K562 (cell line): Measurements from ENCODE around the gene ST3GAL5. TPM values are rescaled to one million over a fixed set of nuclear protein-coding genes. Genes with fewer than 3 reads are reported as not detected.
A peak's percentile ranks its signal among the peaks of the same experiment; 100 is the strongest.

Experiments used
- ATF4 ChIP-seq: fragments of 450-650 bp; formaldehyde crosslinking; IDR thresholded peaks from 2 replicates; pipeline ENCODE4 v1.4.0; 2022; ENCODE audit warnings: mild to moderate bottlenecking, moderate library complexity
- CEBPG ChIP-seq, 3 experiments: fragments of 200-800 bp in 1 of 3; sonication (Bioruptor generic) in 1 of 3; sonication (generic) in 1 of 3; formaldehyde crosslinking in 1 of 3; IDR thresholded peaks in 2 of 3; conservative IDR thresholded peaks in 1 of 3; 2 replicates each; pipeline versions ENCODE4 v1.6.1 to v1.8.0; 2016 to 2022; ENCODE audit warnings: missing compliant biosample characterization in 2 of 3, missing genetic modification characterization in 2 of 3, mild to moderate bottlenecking in 1 of 3, missing genetic modification reagents in 1 of 3
- CREB5 ChIP-seq: fragments of 250-450 bp; sonication (Bioruptor Pico); IDR thresholded peaks from 2 replicates; pipeline ENCODE4 v1.5.0; 2020; ENCODE audit warnings: mild to moderate bottlenecking
- ELF2 ChIP-seq: fragments of 250-450 bp; sonication (Bioruptor Pico); IDR thresholded peaks from 2 replicates; pipeline ENCODE4 v1.5.0; 2021; ENCODE audit warnings: mild to moderate bottlenecking
- EP300 ChIP-seq: IDR thresholded peaks from 2 replicates; pipeline ENCODE4 v1.6.1; 2012; ENCODE audit warnings: low read length, improper control_type of control experiment
- HOMEZ ChIP-seq: fragments of 250-450 bp; sonication (Bioruptor Pico); IDR thresholded peaks from 2 replicates; pipeline ENCODE4 v1.4.0; 2020; ENCODE audit warnings: mild to moderate bottlenecking, moderate library complexity
- HSF4 ChIP-seq: fragments of 250-450 bp; sonication (Bioruptor Pico); IDR thresholded peaks from 2 replicates; pipeline ENCODE4 v2.1.2; 2022; ENCODE audit warnings: mild to moderate bottlenecking, moderate library complexity, borderline replicate concordance
- JUND ChIP-seq, 2 experiments: IDR thresholded peaks; 2 replicates in 1 of 2; 3 replicates in 1 of 2; pipeline ENCODE4 v1.6.1; 2011; ENCODE audit warnings: borderline replicate concordance in 2 of 2, low read depth in 2 of 2, low read length in 2 of 2, improper control_type of control experiment in 1 of 2, missing biosample characterization in 1 of 2, missing genetic modification characterization in 1 of 2, missing genetic modification reagents in 1 of 2
- MEIS2 ChIP-seq: fragments of 450-650 bp; IDR thresholded peaks from 2 replicates; pipeline ENCODE4 v1.6.1; 2014; ENCODE audit warnings: mild to moderate bottlenecking; ENCODE audit not compliant: partially characterized antibody
- PHB2 ChIP-seq: fragments of 450-650 bp; IDR thresholded peaks from 2 replicates; pipeline ENCODE4 v1.6.1; 2017; ENCODE audit warnings: low read depth
- RCOR1 ChIP-seq, 2 experiments: IDR thresholded peaks; 2 replicates each; pipeline ENCODE4 v1.6.1; 2012; ENCODE audit warnings: low read depth in 2 of 2, low read length in 2 of 2, borderline replicate concordance in 1 of 2, improper control_type of control experiment in 1 of 2
- SAFB ChIP-seq: fragments of 200-400 bp; formaldehyde crosslinking; IDR thresholded peaks from 2 replicates; pipeline ENCODE4 v1.6.1; 2017; ENCODE audit warnings: low read depth, low read length, borderline replicate concordance
- TBP ChIP-seq: optimal IDR thresholded peaks from 2 replicates; pipeline ENCODE3; 2011; ENCODE audit warnings: low read depth, low read length, improper control_type of control experiment
- TCF7L2 ChIP-seq: fragments of 150-350 bp; IDR thresholded peaks from 2 replicates; pipeline ENCODE4 v1.6.1; 2016; ENCODE audit warnings: low read depth, mild to moderate bottlenecking, low read length, moderate library complexity
- TSHZ1 ChIP-seq: fragments of 250-450 bp; sonication (Bioruptor Pico); IDR thresholded peaks from 2 replicates; pipeline ENCODE4 v1.4.0; 2020; ENCODE audit warnings: mild to moderate bottlenecking, moderate library complexity
- ZBTB17 ChIP-seq: fragments of 450-650 bp; formaldehyde crosslinking; IDR thresholded peaks from 2 replicates; pipeline ENCODE4 v1.4.0; 2020; ENCODE audit warnings: mild to moderate bottlenecking
- ZC3H4 ChIP-seq: sonication (generic); formaldehyde crosslinking; IDR thresholded peaks from 2 replicates; pipeline ENCODE4 v1.9.0; 2021; ENCODE audit warnings: missing genetic modification reagents, borderline replicate concordance
- ZNF124 ChIP-seq: sonication (generic); formaldehyde crosslinking; IDR thresholded peaks from 2 replicates; pipeline ENCODE4 v1.8.1; 2022; ENCODE audit warnings: missing genetic modification reagents
- ZNF589 ChIP-seq: fragments of 200-800 bp; sonication (Bioruptor generic); IDR thresholded peaks from 2 replicates; pipeline ENCODE4 v1.6.1; 2016; ENCODE audit warnings: low read depth, missing genetic modification characterization, missing compliant biosample characterization
- polyA plus RNA-seq, 8 experiments: library from polyadenylated mRNA; depleted of rRNA in 4 of 8; stranded (reverse) in 5 of 8; unstranded in 3 of 8; fragments of >200 nt; fragmentation: Nextera tagmentation in 2 of 8; fragmentation: Illumina TruSeq in 1 of 8; extraction: Ambion mirVana in 2 of 8; extraction: Trizol in 1 of 8; gene quantifications; 2 replicates each; pipeline versions ENCODE4 v1.2.1 to v1.2.3, GENCODE V29; 2011 to 2014; ENCODE audit warnings: inconsistent platforms in 1 of 8, missing spikeins in 1 of 8
- total RNA-seq, 7 experiments: library from RNA; depleted of rRNA in 6 of 7; stranded (reverse); fragments of >200 nt in 6 of 7; fragmentation: Illumina TruSeq in 2 of 7; extraction: Trizol in 2 of 7; gene quantifications; 2 replicates each; pipeline versions ENCODE4 v1.2.1 to v1.2.3, GENCODE V29; 2011 to 2021; ENCODE audit warnings: low replicate concordance in 1 of 7

ST3GAL5 gene
- total and polyA plus RNA-seq, 9 of the 15 experiments (the other 6 are each of a cell fraction or from before 2014, with no cell fraction given) = 1.6 to 10.0 (median 4.2) TPM

GRCh38 chr2:85828725-85829124, 60.1 kb downstream of the ST3GAL5 start (continued):
- TF ChIP-seq TCF7L2 (no peak), JUND (IDR thresholded peaks at IDR 0.05; ENCODE audit: borderline replicate concordance, low read depth, low read length) (peak; percentile 45), JUND (tag; IDR thresholded peaks at IDR 0.05; ENCODE audit: borderline replicate concordance, low read depth, low read length) (no peak), HOMEZ (CRISPR knock-in tag) (no peak), SAFB (no peak), HSF4 (CRISPR knock-in tag) (peak; percentile 59; the same call in 1 of the 2 replicates), ZC3H4 (CRISPR knock-in tag) (no peak), ZNF124 (CRISPR knock-in tag) (no peak), ZBTB17 (no peak), ATF4 (CRISPR knock-in tag) (peak; percentile 93), TBP (no peak), TSHZ1 (CRISPR knock-in tag) (peak; percentile 17; the same call in 1 of the 2 replicates), ELF2 (CRISPR knock-in tag) (no peak), PHB2 (no peak), MEIS2 (no peak), CEBPG (CRISPR knock-in tag; IDR thresholded peaks at IDR 0.05) (peak; percentile 87), CEBPG (tag; conservative IDR thresholded peaks at IDR 0.05 in 1 of 2, IDR thresholded peaks at IDR 0.05 in 1 of 2) (peak; percentile 6 to 95; a peak in 2 of 4 replicates), CREB5 (CRISPR knock-in tag) (no peak), EP300 (peak; percentile 38; the same call in 1 of the 2 replicates), ZNF589 (CRISPR knock-in tag) (peak; percentile 95), RCOR1 (IDR thresholded peaks at IDR 0.05; ENCODE audit: borderline replicate concordance in 1 of 2, low read depth in 2 of 2, low read length in 2 of 2) (no peak)
